ENCODE results near the gene IL23A.
"Not testable (repeated sequence)": the region's sequence is repeated elsewhere in the genome, so short reads cannot be mapped to it uniquely, and the experiment has no call there.

IL23A gene, protein sequence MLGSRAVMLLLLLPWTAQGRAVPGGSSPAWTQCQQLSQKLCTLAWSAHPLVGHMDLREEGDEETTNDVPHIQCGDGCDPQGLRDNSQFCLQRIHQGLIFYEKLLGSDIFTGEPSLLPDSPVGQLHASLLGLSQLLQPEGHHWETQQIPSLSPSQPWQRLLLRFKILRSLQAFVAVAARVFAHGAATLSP

DNA sequence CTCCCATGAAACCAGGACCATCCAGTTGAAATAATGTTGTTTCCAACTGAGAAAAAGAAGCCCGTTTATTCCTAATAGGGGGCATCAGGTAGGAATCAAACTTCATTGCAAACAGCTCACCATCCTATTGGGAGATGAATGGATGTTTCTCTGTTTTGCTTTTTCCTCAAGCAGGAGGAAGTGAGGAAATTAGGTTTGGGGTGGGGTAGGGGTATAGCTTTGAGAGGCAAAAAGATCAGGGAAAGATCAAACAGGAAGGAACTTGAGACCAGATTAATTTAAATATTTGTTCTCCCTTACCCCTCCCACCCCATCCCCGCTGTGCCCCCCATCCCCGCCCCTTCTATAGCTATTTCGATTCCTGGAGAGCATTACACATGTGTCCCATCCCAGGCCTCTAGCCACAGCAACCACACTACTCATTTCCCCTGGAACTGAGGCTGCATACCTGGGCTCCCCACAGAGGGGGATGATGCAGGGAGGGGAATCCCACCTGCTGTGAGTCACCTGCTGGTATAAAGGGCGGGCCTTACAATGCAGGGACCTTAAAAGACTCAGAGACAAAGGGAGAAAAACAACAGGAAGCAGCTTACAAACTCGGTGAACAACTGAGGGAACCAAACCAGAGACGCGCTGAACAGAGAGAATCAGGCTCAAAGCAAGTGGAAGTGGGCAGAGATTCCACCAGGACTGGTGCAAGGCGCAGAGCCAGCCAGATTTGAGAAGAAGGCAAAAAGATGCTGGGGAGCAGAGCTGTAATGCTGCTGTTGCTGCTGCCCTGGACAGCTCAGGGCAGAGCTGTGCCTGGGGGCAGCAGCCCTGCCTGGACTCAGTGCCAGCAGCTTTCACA lies at the start of gene IL23A:
IL23A (plus strand) TSS at position 577 of the 850 bp plus-strand sequence; CDS start at position 738, 161 bp downstream.
- no peak for DNase-seq (ENCODE audit: low spot score)

DNA sequence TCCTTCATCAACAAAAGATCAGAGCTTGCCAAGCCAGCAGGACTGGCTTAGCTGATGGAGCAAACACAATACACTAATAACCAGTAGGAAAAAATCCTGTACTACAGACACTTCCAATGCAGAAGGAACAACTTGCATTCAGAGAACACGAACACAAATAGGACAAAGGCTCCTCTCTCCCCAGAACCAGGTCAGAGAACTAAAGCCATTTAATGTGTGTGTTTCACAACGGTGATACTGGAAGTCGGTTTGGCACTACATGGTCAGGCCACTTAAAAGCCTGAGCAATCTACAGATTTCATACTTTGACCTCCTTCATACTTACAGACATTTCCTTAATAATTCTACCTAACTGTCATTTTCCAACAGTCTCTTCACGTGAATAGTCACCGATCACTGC lies 44.9 kb upstream of the IL23A start:
- no peak for DNase-seq (ENCODE audit: low spot score)

DNA sequence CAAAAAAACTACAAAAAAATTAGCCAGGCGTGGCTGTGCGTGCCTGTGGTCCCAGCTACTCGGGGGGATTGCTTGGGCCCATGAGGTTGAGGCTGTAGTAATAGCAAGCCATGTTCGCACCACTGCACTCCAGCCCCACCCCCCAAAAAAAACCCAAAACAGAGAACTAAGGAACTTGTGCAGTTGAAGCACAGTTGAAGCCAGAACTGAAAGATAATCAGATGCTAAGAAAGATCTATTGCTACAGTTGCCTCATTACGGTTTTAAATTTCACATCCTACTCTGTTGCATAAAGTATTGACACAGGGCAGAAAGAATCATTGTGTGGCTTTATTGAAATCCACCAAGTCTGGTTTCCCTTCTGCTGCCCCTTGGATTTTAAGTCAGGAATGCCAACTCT lies 42.4 kb upstream of the IL23A start:
- DNase-seq (ENCODE audit: low spot score), result no peak

DNA sequence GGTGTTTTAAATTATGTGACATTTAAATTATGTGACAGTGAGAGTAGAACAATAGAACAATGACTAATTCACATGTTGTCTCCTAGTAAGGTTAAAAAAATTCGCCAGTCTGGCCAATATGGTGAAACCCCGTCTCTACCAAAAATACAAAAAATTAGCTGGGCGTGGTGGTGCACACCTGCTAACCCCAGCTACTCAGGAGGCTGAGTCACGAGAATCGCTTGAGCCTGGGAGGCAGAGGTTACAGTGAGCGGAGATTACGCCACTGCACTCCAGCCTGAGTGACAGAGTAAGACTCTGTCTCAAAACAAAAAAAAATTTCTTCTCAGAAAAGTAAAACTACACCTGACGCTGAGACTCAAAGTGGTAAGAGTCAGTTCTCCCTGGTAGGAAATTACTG lies 41.3 kb upstream of the IL23A start:
- no peak for DNase-seq (ENCODE audit: low spot score)

DNA sequence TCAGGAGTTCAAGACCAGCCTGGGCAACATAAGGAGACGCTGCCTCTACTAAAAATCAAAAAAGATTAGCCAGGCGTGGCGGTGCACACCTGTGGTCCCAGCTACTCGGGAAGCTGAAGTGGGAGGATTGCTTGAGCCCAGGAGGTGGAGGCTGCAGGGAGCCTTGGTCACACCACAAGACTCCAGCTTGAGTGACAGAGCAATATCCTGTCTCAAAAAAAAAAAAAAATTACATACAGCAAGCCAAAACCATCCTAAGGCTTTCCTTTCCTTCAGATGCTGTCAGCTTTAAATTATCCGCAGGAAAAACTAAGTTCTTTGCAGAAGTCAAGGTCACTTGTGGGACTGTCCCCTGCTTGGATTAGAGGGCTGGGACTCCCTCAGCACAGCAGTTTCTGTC lies 39.9 kb upstream of the IL23A start:
- DNase-seq (ENCODE audit: low spot score), result no peak

DNA sequence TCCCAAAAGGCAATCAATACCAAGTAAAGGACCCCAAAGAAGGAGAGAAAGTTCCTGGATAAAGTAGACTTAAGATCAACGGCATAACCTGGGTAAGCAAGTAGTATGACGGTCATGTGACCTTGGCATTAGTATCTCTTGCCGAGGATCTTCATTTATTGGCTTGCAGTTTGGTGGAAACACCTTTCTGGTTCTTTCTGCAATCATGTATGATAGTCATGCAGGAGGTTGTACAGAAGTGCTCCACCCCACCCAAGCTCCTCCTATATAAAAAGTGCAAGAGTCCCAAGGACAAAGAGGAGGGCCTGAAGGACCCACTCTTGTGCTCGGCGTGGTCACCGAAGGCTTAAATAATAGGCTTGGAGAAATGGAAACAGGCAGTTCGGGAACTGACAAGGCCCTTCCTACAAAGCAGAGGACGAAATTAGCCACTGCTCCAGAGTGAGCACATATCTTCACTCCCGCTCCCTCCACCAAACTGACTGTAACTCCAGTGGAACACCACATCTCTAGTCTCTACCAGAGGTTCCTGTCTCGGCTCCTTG lies 39.3 kb upstream of the IL23A start:
- no peak for DNase-seq (ENCODE audit: low spot score)

DNA sequence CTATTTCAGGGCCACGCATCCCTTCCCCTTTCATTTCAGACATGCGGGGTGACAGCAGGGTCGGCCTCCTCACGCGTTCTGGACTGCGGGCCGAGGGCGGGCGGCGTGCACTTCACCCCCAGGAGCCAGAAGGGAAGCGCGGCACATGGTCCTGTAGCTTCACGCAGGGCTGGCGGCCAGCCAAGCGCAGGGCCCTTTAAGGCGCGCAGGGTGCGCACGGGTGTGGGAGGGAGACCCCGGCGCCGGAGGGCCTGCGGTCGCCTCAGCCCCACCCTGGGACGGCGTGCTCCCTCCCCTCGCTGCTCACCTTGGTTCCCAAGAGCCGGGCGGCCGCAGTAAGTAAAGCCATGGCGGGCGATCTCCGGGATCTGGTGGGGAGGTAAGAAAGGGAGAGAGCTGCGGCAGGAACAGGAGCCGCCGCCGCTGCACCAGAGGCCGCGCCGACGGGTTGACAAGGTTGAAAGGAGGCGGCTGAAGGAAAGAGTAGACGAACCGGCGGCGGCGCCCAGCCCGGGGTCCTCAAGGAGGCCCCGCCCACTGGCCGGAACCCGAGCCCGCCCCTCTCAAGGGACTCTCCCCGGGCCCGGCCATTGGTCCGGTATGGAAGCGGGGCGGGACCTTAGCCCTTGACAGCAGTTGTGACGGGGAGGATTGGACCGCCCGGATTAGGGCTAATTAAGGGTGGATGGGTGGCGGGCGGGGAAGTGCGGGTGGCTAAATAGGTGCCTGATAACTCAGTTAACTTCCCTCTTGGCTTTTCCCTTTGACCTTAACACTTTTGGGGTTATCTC lies 38.6 kb upstream of the IL23A start, which contains the start of gene CS:
CS (minus strand) TSS at position 478 of the 791 bp plus-strand sequence; CDS start at position 349, 129 bp downstream.
- peak; percentile 99 for DNase-seq (ENCODE audit: low spot score)

DNA sequence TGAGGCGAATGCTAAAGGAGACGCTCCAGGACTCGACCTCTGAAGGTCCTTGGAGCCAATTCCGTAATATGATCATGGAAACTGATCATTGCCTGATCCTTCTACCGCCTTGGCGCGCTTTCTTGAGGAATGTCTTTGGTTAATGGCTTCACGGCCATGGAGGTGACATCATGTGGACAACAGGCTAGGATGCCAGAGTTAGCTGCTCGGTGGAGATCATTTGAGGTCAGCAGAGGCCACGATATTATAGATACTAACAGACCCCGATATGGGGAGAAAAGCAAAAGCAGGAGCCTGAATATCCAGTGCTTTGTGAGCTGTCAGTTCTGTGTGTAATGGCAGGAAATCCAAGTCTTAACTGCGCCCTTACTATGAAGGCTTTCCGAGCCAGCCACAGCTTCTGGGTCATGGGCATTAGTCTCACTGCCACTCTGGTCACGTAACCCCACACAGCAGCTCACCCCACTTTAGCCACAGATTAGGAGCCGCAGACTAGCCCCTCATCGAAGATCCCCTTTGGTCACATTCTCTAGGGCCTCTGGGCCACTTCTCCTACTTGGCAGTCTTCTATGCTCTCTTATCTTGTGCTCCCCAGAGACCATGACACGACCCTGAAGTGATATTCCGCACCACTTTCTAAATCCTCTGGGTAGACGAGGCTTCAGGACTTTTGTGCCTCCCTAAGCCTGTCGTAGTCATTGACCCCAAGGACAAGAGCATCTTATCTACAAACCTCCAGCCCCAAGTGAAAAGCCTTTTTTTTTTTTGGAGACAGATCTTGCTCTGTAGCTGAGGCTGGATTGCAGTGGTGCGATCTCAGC lies 37.8 kb upstream of the IL23A start:
- no peak for DNase-seq (ENCODE audit: low spot score)

DNA sequence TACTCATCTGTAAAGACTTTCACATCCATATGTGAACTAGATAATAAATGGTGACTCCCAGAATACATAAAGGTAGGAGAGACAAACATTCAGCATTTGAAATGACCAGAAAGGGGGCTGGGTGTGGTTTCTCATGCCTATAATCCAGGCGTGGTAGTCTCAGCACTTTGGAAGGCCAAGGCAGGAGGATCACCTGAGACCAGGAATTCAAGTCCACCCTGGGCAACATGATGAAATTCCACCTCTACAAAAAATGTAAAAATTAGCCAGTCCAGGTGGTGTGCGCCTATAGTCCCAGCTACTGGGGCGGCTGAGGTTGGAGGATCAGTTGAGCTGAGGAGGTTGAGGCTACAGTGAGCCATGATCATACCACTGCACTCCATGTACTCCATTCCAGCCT lies 34.4 kb upstream of the IL23A start:
- DNase-seq (ENCODE audit: low spot score), result no peak

DNA sequence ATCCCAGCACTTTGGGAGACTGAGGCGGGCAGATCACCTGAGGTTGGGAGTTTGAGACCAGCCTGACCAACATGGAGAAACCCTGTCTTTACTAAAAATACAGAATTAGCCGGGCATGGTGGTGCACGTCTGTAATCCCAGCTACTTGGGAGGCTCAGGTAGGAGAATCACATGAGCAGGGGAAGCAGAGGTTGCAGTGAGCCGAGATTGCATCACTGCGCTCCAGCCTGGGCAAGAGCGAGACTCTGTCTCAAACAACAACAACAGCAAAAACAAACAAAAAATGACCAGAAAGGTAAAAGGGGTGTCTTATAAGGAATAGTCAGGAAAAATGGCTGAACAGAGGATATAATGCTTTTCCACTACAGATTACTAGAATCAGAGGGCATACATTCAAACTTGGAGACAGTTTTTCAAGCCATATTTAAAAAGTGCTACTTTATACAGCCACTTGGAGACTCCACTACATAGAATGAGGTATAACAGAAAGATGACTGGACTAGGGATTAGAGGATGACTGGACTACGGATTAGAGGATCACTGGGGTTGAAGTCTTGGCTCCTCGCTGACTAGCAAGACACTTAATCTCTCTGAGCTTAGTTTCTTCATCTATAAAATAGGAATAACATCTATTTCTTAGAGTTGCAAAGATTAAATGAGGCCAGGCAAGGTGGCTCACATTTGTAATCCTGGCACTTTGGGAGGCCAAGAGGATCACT lies 33.7 kb upstream of the IL23A start:
- no peak for DNase-seq (ENCODE audit: low spot score)

DNA sequence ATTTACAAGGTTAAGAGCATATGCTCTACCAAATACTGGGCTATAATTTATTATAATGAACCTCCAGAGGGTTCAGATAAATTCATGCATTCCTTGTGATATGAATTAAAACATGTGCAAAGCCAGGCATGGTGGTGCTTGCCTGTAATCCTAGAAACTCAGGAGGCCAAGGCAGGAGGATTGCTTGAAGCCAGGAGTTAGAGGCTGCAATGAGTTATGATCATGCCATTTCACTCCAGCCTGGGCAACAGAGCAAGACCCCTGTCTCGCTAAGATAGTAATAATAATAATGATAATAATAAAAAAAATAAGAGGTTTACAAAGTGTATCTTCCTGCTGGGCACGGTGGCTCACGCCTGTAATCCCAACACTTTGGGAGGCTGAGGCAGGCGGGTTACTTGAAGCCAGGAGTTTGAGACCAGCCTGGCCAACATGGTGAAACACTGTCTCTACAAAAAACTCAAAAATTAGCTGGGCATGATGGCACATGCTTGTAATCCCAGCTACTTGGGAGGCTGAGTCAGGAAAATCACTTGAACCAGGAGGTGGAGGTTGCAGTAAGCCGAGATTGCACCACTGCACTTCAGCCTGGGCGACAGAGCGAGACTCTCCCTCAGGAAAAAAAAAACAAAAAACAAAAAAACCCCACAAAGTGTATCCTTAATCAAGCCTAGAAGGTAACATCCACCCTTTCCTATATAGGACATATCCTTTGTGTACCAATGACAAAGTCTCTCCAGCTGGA lies 31.3 kb upstream of the IL23A start:
- no peak for DNase-seq (ENCODE audit: low spot score)

DNA sequence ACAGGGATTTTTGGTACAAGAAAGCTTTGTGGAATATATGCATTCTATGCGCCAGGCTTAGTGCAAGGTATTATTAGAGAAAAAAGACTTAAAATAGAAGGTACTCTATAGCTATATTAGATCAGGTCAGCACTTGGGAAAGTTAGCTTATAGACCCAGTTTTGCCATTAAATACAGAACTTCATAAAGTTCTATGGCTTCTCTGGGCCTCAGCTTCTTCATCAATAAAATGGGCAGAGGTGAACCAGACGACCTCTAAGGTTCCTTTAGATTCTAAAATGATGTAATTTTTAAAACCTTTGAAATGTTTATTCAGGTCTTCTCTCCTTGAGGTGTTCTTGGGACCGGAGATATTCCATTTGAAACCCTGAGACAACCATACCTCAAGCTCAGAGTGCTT lies 30.0 kb upstream of the IL23A start:
- no peak for DNase-seq (ENCODE audit: low spot score)

DNA sequence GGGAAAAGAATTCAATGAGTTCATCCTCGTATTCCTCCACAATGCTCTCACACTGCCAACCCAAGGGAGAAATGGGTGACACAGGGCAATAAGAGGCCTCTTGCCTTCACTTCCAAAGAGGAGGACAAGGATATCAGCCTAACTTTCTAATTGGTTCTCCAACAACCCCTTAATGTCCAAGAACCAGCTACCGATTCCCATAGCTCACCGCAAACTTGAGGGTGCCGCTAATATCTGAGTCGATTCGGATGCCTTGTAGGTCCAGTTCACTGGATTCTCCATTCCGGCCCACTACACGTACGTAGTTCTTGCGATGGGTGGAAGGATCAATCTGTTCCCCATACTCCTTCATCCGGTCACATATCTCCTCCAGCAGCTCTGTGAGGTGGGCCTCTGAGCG lies 27.7 kb upstream of the IL23A start:
- no peak for DNase-seq (ENCODE audit: low spot score)

DNA sequence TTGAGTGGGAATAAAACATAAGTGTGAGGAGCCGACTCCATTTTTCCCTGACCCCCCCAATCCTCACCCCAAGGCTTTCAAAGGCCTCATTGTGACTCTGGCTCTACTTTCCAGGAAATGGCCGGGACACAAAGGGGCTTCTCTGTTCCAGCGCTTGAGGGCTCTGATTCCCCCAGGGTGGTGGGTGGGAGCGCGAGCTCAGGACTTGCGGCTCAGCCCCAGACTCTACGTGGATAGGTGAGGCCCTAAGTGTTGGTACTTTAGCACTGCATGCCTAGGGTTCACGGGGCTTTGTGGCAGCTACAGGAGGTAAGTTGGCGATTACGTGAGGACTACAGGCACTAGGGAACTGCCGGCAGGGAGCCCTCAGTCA lies 23.4 kb upstream of the IL23A start:
- peak; percentile 45 for DNase-seq (ENCODE audit: low spot score)

DNA sequence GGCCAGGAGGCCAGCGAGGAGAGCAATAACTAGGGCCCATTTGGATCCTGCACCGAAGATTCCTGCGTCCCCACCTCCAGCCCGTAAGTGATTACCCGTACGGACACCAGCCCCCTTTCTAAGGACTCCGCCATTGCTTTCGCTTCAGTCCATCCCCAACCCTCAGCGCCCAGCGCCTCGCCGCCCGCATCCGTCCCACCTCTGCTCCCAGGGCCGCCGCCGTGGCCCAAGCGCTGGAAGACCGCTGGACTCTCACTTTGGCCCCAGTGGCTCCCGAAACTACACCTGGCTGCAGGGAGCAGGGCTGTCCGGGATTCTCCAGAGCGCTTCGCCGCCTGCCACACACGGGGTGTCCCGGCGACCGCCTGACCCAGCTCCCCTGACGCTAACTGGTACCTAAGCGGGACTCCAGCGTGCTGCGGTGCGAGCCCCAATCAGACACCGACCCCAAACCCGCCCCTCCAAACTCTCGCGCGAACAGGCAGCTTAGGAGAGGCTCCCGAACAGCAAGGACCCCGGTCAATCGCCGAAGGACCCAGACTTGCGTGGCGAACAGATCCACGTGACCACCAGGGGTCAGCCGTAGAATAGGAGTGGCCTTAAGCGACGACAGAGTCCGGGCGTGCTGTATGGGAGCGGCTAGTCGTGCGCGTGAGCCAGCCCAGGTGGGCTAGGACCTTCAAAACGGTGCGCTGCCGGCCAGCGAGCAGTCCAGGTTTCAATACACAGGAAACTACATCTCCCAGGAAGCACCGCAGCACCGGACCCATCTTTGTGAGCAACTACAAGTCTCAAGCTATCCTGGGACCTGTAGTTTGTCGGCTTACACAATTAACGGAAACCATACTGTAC lies 22.8 kb upstream of the IL23A start, which contains the start of gene CNPY2:
CNPY2 (minus strand) TSS at position 367 of the 852 bp plus-strand sequence. CDS start 771 bp downstream, outside the sequence.
- DNase-seq (ENCODE audit: low spot score), result peak; percentile 96

DNA sequence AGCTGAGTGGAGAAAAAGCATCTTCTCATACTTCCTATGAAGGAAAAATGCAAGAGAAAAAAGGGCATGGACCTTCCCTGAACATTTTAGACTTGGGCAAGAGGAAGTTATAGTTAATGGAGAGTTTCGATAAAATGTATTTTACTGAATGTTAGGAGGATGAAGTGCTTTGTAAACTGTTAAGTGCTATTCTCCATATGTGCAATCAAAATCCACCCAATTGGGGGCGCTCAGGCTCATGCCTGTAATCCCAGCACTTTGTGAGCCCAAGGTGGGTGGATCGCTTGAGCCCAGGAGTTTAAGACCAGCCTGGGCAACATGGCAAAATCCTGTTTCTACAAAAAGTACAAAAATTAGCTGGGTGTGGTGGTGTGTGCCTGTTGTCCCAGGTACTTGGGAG lies 21.0 kb upstream of the IL23A start:
- DNase-seq (ENCODE audit: low spot score), result no peak

DNA sequence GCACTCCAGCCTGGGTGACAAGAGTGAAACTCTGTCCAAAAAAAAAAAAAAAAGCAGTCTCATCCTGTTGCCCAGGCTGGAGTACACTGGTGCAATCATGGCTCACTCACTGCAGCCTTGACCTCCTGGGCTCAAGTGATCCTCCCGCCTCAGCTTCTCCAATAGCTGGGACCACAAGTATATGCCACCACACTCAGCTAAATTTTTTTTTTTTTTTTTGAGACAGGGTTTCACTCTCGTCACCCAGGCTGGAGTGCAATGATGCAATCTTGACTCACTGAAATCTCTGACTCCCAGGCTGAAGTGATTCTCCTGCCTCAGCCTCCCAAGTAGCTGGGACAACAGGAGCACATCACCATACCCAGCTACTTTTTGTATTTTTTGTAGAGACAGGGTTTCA lies 17.7 kb upstream of the IL23A start:
- DNase-seq (ENCODE audit: low spot score), result no peak

DNA sequence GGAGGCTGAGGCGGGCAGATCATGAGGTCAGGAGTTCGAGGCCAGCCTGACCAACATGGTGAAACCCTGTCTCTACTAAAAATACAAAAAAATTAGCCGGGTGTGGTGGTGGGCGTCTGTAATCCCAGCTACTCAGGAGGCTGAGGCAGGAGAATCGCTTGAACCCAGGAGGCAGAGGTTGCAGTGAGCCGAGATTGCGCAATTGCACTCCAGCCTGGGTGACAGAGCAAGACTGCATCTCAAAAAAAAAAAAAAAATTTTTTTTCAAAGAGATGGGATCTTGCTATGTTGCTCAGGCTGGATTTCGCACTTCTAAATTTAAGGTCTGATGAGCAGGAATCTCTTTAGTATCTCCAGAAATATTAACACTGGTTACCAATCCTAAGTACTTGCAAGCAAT lies 17.1 kb upstream of the IL23A start:
- DNase-seq (ENCODE audit: low spot score), result not testable (repeated sequence)

DNA sequence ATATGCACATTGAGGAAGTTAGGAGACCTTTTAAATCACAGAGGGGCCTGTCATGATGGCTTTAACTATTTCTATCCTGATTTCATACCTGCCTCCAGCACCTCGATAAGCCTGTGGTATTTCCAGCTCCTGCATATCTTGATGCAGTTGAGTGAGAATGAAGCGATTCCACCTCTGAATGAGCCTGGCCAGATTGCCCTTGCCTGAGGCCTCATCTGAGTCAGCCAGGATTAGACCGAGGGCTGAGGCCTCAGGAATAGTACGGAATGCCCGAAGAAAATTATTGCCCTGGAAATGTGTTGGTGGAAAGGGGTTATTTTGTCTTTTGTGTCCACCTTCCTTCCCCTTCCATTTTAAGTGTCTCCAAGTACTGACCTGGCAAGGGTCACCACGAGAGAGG lies 14.5 kb upstream of the IL23A start:
- no peak for DNase-seq (ENCODE audit: low spot score)
